Activated naive CD4-positive, alpha-beta T cell (primary cell): Measurements from ENCODE around the gene PCNA.

ENCODE experiments used
- DNase-seq, 4 experiments: peaks; one replicate each; lab custom pipeline; 2025; lab: John Stamatoyannopoulos, UW

The PCNA gene

DNA sequence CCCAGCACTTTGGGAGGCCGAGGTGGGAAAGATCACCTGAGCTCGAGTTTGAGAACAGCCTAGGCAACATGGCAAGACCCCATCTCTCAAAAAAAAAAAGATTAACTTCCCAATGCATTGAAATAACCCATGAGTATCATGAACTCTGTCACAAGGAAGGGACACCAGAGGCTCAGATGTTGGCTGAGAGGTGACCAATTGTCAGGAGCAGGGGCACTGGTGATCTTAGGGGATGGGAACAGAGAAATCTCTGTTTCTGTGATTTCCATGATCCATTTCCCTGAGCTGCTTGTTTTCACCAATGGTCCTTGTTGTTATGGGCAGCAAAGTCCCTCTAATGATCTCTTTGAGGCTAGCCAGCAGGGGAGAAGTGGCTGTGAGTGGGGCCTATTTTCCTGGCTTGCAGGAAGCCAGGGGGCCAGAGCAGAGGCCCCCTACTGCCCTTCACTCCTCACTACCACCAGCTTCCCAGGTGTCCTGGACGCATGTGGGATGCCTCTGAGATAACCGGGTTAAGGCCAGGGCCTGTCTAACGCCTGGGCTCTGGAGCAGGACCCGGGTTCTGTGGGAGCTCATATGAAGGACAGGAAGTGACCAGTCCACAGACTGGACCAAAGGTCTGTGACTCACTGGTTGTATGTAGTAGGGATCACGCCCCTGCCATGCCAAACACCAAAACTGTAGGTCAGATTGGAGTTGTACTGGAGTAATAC lies 54.4 kb downstream of the PCNA start:
- DNase-seq: no peak
